ENCODE results near the gene LYPD3.

The LYPD3 gene

GRCh38 chr19:43467730-43468129 is 2.3 kb upstream of the LYPD3 start:
- POLR2A ChIA-PET, result no interaction called here
- DNase-seq (ENCODE audit: extremely low spot score), result no peak
- TF ChIP-seq ELF4 (IDR thresholded peaks at IDR 0.05), result no peak
- TF ChIP-seq PKNOX1 (IDR thresholded peaks at IDR 0.05), result no peak
- no peak for TF ChIP-seq CTBP1 (IDR thresholded peaks at IDR 0.05; ENCODE audit: borderline replicate concordance)
- TF ChIP-seq L3MBTL2 (conservative IDR thresholded peaks at IDR 0.05), result no peak
- no peak for TF ChIP-seq NFRKB (IDR thresholded peaks at IDR 0.05)
- TF ChIP-seq SUZ12 (IDR thresholded peaks at IDR 0.05), result no peak
- no peak for TF ChIP-seq LEF1 (IDR thresholded peaks at IDR 0.05; ENCODE audit: borderline replicate concordance)
- no peak for TF ChIP-seq FOXA1 (IDR thresholded peaks at IDR 0.05)
- TF ChIP-seq TARDBP (IDR thresholded peaks at IDR 0.05), result no peak
- TF ChIP-seq BHLHE40 (IDR thresholded peaks at IDR 0.05; ENCODE audit: borderline replicate concordance), result no peak
- CTCF ChIA-PET, result no interaction called here

GRCh38 chr19:43467276-43467675 is 1.9 kb upstream of the LYPD3 start:
- DNase-seq (ENCODE audit: extremely low spot score), result no peak
- CTCF ChIA-PET, result no interaction called here
- TF ChIP-seq NFRKB (IDR thresholded peaks at IDR 0.05) (no peak), SP1 (IDR thresholded peaks at IDR 0.05) (no peak)

GRCh38 chr19:43466793-43467192 is 1.4 kb upstream of the LYPD3 start:
- DNase-seq (ENCODE audit: extremely low spot score), result no peak
- ChIA-PET CTCF (no interaction called here), POLR2A (interaction anchor here (1.0 kb wide), 1 partner anchor 37 kb away, joined by 4 read pairs; no protein-coding TSS in a partner anchor)
- TF ChIP-seq SP1 (IDR thresholded peaks at IDR 0.05) (no peak), ZNF384 (IDR thresholded peaks at IDR 0.05) (no peak), LEF1 (IDR thresholded peaks at IDR 0.05; ENCODE audit: borderline replicate concordance) (no peak), L3MBTL2 (conservative IDR thresholded peaks at IDR 0.05) (no peak), FOXM1 (IDR thresholded peaks at IDR 0.05; ENCODE audit: borderline replicate concordance) (no peak), CTBP1 (IDR thresholded peaks at IDR 0.05; ENCODE audit: borderline replicate concordance) (no peak), ELF4 (IDR thresholded peaks at IDR 0.05) (no peak), BHLHE40 (IDR thresholded peaks at IDR 0.05; ENCODE audit: borderline replicate concordance) (no peak), SUZ12 (IDR thresholded peaks at IDR 0.05) (no peak), ARNT (IDR thresholded peaks at IDR 0.05) (no peak), NFRKB (IDR thresholded peaks at IDR 0.05) (no peak), FOXA1 (IDR thresholded peaks at IDR 0.05) (no peak), FOXK2 (IDR thresholded peaks at IDR 0.05) (no peak), TARDBP (IDR thresholded peaks at IDR 0.05) (no peak), PKNOX1 (IDR thresholded peaks at IDR 0.05) (no peak), HDGF (IDR thresholded peaks at IDR 0.05; ENCODE audit: borderline replicate concordance) (no peak)

More at GRCh38 chr19:43467276-43467675, 1.9 kb upstream of the LYPD3 start:
- POLR2A ChIA-PET, result no interaction called here

GRCh38 chr19:43464134-43464775 is 1.2 kb downstream of the LYPD3 start:
- TF ChIP-seq CTBP1 (IDR thresholded peaks at IDR 0.05; ENCODE audit: borderline replicate concordance) (no peak), ARNT (IDR thresholded peaks at IDR 0.05) (no peak), LEF1 (IDR thresholded peaks at IDR 0.05; ENCODE audit: borderline replicate concordance) (no peak), FOXM1 (IDR thresholded peaks at IDR 0.05; ENCODE audit: borderline replicate concordance) (no peak), TARDBP (IDR thresholded peaks at IDR 0.05) (no peak), FOXK2 (IDR thresholded peaks at IDR 0.05) (no peak), SUZ12 (IDR thresholded peaks at IDR 0.05) (no peak), ZNF384 (IDR thresholded peaks at IDR 0.05) (no peak), NFRKB (IDR thresholded peaks at IDR 0.05) (no peak), L3MBTL2 (conservative IDR thresholded peaks at IDR 0.05) (no peak), FOXA1 (IDR thresholded peaks at IDR 0.05) (no peak), BHLHE40 (IDR thresholded peaks at IDR 0.05; ENCODE audit: borderline replicate concordance) (no peak), HDGF (IDR thresholded peaks at IDR 0.05; ENCODE audit: borderline replicate concordance) (no peak), PKNOX1 (IDR thresholded peaks at IDR 0.05) (no peak), SP1 (IDR thresholded peaks at IDR 0.05) (no peak), ELF4 (IDR thresholded peaks at IDR 0.05) (no peak)
- CTCF ChIA-PET, result interaction anchor here (0.7 kb wide), 1 partner anchor 68 kb away, joined by 3 read pairs; no protein-coding TSS in a partner anchor
- POLR2A ChIA-PET, result interaction anchor here (0.8 to 2.1 kb wide), 2 partner anchors 11 to 40 kb away, joined by 3 to 11 read pairs; partner anchors contain the start of gene PHLDB3
- DNase-seq (ENCODE audit: extremely low spot score), result peak; percentile 71

GRCh38 chr19:43463381-43464133 is 1.9 kb downstream of the LYPD3 start:
- ChIA-PET CTCF (interaction anchor here (0.7 to 1.1 kb wide), 2 partner anchors 16 to 69 kb away, joined by 3 to 4 read pairs; no protein-coding TSS in a partner anchor), POLR2A (interaction anchor here (0.8 to 2.1 kb wide), 3 partner anchors 12 to 41 kb away, joined by 3 to 11 read pairs (median 3); partner anchors contain the start of gene PHLDB3)
- DNase-seq (ENCODE audit: extremely low spot score), result peak; percentile 99
- peak; percentile 18; the same call in 1 of the 2 replicates for TF ChIP-seq HDGF (IDR thresholded peaks at IDR 0.05; ENCODE audit: borderline replicate concordance)
- TF ChIP-seq PKNOX1 (IDR thresholded peaks at IDR 0.05), result peak; percentile 73
- no peak for TF ChIP-seq ARNT (IDR thresholded peaks at IDR 0.05)
- peak; percentile 58; the same call in 1 of the 2 replicates for TF ChIP-seq SP1 (IDR thresholded peaks at IDR 0.05)
- TF ChIP-seq BHLHE40 (IDR thresholded peaks at IDR 0.05; ENCODE audit: borderline replicate concordance), result no peak
- no peak for TF ChIP-seq SUZ12 (IDR thresholded peaks at IDR 0.05)
- no peak for TF ChIP-seq ZNF384 (IDR thresholded peaks at IDR 0.05)
- TF ChIP-seq ELF4 (IDR thresholded peaks at IDR 0.05), result no peak

Data from HEK293T (cell line).